ENCODE measurements around the gene PRM2. TPM values are rescaled to one million over a fixed set of nuclear protein-coding genes. Genes with fewer than 3 reads are reported as not detected.

PRM2 gene
- total RNA-seq, 1 donor from 2014 or later: not detected

GRCh38 chr16:11289202-11289601, 12.9 kb upstream of the PRM2 start:
- Mint-ChIP-seq H3K36me3 (ENCODE audit: unreplicated experiment) (peaks cover 5% of the 10 kb centered on the region), H3K4me3 (ENCODE audit: unreplicated experiment) (no peak overlapping the region)

GRCh38 chr16:11285842-11286241, 9.6 kb upstream of the PRM2 start:
- H3K4me3 Mint-ChIP-seq (ENCODE audit: unreplicated experiment): no peak overlapping the region
- H3K9me3 Mint-ChIP-seq (ENCODE audit: unreplicated experiment): peaks cover 1% of the 10 kb centered on the region
- peaks cover 2% of the 10 kb centered on the region for H3K4me1 Mint-ChIP-seq (ENCODE audit: low read depth, unreplicated experiment)
- no peak overlapping the region for H3K27ac Mint-ChIP-seq (ENCODE audit: unreplicated experiment)
- H3K27me3 Mint-ChIP-seq (ENCODE audit: unreplicated experiment): peaks cover 2% of the 10 kb centered on the region
- no peak for DNase-seq
- TF ChIP-seq CTCF (IDR thresholded peaks at IDR 0.05; ENCODE audit: partially characterized antibody, unreplicated experiment): no peak
- peaks cover 5% of the 10 kb centered on the region for H3K36me3 Mint-ChIP-seq (ENCODE audit: unreplicated experiment)

More at GRCh38 chr16:11289202-11289601, 12.9 kb upstream of the PRM2 start:
- no peak for DNase-seq
- H3K27ac Mint-ChIP-seq (ENCODE audit: unreplicated experiment): no peak overlapping the region
- no peaks in the 10 kb centered on the region for H3K4me1 Mint-ChIP-seq (ENCODE audit: low read depth, unreplicated experiment)
- H3K27me3 Mint-ChIP-seq (ENCODE audit: unreplicated experiment): peaks cover 3% of the 10 kb centered on the region
- no peak for TF ChIP-seq CTCF (IDR thresholded peaks at IDR 0.05; ENCODE audit: partially characterized antibody, unreplicated experiment)
- H3K9me3 Mint-ChIP-seq (ENCODE audit: unreplicated experiment): peaks cover 2% of the 10 kb centered on the region

GRCh38 chr16:11283820-11284248, 7.6 kb upstream of the PRM2 start:
- Mint-ChIP-seq H3K9me3 (ENCODE audit: unreplicated experiment) (peaks cover 1% of the 10 kb centered on the region), H3K27me3 (ENCODE audit: unreplicated experiment) (peaks cover 2% of the 10 kb centered on the region), H3K4me1 (ENCODE audit: low read depth, unreplicated experiment) (peaks cover 2% of the 10 kb centered on the region), H3K4me3 (ENCODE audit: unreplicated experiment) (no peak overlapping the region), H3K36me3 (ENCODE audit: unreplicated experiment) (no peaks in the 10 kb centered on the region), H3K27ac (ENCODE audit: unreplicated experiment) (no peak overlapping the region)
- no peak for DNase-seq
- TF ChIP-seq CTCF (IDR thresholded peaks at IDR 0.05; ENCODE audit: partially characterized antibody, unreplicated experiment): no peak

- Mint-ChIP-seq H3K4me1 (ENCODE audit: low read depth, unreplicated experiment) (peaks cover 2% of the 10 kb centered on the region), H3K4me3 (ENCODE audit: unreplicated experiment) (no peak within 1 kb of the TSS), H3K36me3 (ENCODE audit: unreplicated experiment) (no peaks in the 10 kb centered on the region), H3K27me3 (ENCODE audit: unreplicated experiment) (peaks cover 4% of the 10 kb centered on the region), H3K27ac (ENCODE audit: unreplicated experiment) (no peak within 1 kb of the TSS), H3K9me3 (ENCODE audit: unreplicated experiment) (peaks cover 1% of the 10 kb centered on the region)
- no peak for TF ChIP-seq CTCF (IDR thresholded peaks at IDR 0.05; ENCODE audit: partially characterized antibody, unreplicated experiment)
- DNase-seq: no peak
These were observed 4.6 kb upstream of the PRM2 start, which contains the start of gene PRM1 for GRCh38 chr16:11280616-11281522. Gene PRM1, minus strand, starts transcription at chr16:11281330. Its CDS starts 92 bp downstream, at chr16:11281238.

Data from glutamatergic neuron (in vitro differentiated cells).